Astrocyte of the hippocampus (primary cell): ENCODE data around the gene TFAP2A.

ENCODE experiments used
- DNase-seq: peaks from one replicate; pipeline ENCODE4 v3.0.0; 2011; ENCODE audit warnings: low read depth, low spot score

Gene TFAP2A

DNA sequence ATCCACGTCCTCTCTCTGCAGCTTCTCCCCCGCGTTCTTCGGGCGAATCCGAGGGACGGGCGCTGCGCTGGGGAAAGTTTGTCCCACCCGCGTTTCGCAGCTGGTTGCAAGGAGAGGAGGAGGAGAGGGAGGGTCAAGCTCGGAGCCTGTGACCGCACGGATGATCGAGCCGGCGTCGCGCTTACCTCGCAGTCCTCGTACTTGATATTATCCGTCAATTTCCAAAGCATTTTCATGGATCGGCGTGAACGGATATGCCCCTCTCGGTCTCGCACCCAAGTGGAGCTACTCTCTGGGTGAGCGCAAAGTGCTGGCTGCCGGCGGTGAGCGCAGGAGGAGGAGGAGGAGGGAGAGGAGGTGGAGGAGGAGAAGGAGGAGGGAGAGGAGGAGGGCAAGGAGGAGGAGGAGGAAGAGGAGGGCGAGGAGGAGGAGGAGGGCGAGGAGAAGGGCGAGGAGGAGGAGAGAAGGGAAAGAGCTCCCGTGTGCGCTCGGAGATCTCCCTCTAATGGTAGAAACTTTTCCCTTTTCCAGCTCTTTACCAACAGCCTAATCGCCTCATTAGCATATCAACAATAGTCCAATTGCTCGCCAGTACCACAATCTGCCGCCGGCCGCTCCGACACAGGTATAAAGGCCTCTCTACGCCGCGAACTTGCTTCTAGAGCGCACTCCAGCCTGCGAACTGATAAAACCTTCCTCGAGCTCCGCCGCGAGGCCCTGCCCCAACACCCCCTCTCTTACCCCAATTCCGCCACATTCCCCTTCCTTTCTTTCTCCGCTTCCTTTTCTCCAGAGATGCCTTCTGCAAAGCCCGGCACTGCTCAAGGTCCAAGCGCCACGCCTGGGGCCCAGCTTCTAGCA is at the start of gene TFAP2A:
TFAP2A (minus strand) TSS at position 319 of the 861 bp plus-strand sequence; CDS start at position 236, 83 bp downstream.
- DNase-seq: peak; percentile 61

- peak; percentile 29 for DNase-seq
These were observed 48.9 kb upstream of the TFAP2A start for GRCh38 chr6:10463491-10464481.

DNA sequence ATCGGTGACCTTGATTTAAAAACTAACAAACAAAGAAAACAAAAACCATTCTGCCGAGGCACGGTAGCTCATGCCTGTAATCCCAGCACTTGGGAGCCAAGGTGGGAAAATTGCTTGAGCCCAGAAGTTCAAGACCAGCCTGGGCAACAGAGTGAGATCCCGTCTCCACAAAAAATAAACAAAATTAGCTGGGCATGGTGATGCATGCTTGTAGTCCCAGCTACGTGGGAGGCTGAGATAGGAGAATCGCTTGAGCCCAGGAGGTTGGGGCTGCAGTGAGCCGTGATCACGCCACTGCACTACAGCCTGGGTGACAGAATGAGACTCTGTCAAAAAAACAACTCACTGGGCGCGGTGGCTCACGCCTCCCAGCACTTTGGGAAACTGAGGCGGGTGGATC is 48.2 kb upstream of the TFAP2A start:
- DNase-seq: no peak

DNA sequence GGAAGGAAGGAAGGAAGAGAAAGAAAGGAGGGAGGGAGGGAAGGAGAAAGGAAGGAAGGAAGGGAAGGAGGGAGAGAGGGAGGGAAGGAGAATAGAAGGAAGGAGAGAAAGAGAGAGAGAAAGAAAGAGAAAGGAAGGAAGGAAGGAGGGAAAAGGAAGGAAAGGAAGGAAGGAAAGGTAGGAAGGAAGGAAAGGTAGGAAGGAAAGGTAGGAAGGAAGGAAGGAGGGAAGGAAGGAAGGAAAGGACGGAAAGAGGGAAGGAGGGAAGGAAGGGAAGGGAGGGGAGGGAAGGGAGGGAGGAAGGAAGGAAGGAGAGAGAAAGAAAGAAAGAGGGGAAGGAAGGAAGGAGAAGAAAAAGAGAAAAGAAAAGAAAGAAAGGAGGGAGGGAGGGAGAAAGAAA is 47.0 kb upstream of the TFAP2A start:
- no peak for DNase-seq

GRCh38 chr6:10460096-10460495 is 45.2 kb upstream of the TFAP2A start:
- no peak for DNase-seq

DNA sequence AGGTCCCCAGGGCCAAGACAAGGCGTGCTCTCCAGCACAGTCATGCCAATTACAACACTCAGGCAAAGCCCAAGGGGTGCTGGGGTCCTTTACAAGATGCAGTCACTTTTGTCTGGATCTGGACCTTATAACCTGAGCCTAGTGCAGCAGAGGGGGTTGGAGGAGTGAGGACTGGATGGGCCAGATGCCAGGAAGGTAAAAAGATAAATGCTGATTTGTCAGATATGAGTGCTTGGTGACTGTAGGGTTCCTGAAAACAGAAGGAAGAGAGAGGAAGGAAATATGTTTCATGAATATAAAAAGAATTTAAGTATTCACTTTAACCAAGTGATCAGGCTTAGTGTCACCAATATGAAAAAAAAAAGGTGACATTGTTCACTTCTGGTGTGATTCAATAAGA is 43.4 kb upstream of the TFAP2A start:
- DNase-seq: no peak

GRCh38 chr6:10453596-10453995 is 38.7 kb upstream of the TFAP2A start:
- no peak for DNase-seq

- peak; percentile 95 for DNase-seq
These were observed 37.1 kb upstream of the TFAP2A start for GRCh38 chr6:10451828-10452509.

DNA sequence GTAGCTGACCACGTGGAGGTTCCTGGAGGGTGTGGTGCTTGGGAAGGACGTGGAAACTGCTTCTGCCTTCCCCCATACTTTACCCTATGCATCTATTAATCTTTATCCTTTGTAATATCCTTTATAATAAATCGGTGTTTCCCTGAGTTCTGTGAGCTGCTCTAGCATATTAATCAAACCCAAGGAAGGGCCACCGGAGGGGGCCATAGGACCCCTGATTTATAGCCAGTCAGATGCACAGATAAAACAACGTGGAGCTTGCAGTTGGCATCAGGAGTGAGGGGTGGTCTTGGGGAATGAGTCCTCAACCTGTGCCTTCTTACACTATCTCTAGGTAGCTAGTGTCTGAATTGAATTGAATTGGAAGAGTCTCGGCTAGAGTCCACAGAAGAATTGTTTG is 36.5 kb upstream of the TFAP2A start:
- DNase-seq: no peak

- DNase-seq: no peak
These were observed 34.9 kb upstream of the TFAP2A start for GRCh38 chr6:10449751-10450150.

- no peak for DNase-seq
These were observed 33.2 kb upstream of the TFAP2A start for GRCh38 chr6:10448096-10448495.

DNA sequence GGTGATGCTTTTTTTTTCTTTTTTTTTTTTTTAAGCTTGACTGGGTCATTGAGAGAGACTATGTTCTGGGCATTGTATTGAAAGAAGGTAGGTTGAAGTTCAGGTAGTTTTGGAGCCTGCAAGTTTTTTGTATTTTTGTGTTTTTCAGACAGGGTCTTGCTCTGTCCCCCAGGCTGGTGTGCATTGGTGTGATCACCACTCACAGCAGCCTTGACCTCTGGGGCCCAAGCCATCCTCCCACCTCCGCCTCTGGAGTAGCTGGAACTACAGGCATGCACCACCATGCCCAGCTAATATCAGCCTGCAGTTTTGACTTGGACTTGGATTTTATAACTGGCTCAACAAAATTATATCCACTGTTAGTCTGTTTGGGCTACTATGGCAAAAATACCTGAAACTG is 31.7 kb upstream of the TFAP2A start:
- no peak for DNase-seq

GRCh38 chr6:10441655-10442009 is 26.8 kb upstream of the TFAP2A start:
- DNase-seq: no peak

DNA sequence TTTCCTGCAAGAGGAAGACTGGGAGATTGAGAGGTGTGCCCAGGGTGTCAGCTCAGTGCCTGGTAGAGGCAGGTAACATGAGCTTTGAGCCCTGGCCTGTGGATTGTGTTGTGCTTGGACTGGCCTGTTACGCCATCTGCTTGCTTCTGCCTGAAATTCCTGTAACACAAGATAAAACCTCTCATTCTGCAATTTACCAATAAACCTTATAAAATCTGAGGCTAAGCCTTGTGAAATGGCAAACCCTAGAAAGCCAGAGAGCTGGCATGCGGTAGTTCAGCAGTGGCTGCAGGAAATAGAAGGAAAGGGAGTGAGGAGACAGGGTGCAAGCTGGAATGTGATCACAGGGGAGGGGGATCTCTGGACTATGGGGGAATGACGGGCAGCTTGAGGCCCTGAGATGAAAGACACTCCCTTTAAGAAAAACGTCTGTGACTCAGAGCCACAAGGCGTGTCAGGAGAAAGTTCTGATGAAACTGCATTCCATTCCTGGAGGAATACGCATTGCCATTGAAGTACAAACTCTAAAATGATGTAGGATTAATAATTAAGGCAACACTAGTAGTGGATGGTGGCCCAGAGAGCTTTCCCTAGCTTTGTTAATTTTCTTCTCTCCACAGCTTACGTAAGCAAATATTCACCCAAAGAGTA is 26.3 kb upstream of the TFAP2A start:
- DNase-seq: peak; percentile 94

DNA sequence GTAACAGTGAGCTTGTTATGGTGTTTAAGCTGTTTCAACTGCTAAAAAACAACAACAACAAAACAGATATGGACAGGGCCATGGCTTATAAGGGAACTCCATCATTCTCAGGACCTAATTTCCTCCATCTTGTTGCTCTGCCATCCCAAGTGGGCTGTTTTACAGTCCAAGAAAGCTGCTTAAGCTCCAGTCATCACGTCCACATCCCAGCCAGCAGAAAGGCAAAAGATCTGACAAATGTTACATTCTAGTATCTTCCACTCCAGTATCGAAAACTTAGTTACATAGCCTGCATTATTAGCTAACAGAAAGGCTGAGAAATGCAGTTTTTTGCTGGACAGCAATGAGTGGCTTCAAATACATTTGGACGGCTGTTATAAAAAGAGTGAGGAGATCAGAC is 23.0 kb upstream of the TFAP2A start:
- DNase-seq: no peak

DNA sequence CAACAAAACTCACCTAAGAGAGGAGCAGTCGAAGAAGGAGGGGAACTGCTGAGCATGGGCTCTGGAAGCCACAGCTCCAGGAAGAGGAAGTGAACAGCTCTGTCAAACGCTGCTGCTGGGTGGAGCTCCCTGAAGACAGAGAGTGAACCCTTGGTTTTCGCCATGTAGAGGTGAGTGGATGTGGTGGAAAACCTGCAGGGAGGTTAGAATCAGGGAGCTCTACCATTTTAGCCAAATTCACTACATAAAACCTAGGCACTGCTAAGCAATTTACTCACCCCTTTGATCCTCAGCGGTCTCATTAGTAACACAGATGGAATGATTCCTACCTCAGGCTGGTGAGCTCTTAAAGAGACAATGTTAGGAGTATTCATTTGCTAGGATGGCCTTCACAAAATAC is 19.4 kb upstream of the TFAP2A start:
- no peak for DNase-seq

GRCh38 chr6:10433322-10433721 is 18.4 kb upstream of the TFAP2A start:
- no peak for DNase-seq

DNA sequence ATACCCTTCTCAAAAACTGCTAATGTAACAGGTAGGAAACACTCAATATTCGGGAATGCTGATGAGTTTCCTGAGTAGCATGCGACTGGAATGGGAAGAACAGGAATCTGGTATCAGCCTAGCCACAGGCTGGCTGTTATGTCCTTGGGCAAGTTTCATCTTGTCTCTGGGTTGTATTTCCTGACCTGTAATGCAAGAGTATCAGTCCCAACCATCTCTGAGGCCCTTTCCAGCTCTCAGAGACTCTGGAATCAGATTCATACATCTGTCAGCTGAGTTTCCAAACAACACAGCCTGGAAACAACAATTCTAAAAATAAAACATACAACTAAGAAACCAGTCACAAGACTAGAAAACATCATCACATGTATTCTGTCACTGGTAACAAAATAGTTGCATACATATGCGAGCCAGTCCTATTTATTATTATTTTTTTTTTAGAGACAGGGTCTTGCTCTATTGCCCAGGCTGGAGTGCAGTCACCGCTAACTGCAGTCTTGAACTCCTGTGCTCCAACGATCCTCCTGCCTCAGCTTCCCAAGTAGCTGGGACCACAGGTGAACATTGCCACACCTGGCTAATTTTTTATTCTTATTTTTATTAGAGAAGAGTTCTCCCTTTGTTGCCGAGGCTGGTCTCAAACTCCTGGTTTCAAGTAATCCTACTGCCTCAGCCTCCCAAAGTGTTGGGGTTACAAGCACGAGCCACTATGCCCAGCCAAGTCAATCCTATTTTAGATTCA is 16.7 kb upstream of the TFAP2A start:
- DNase-seq: no peak

GRCh38 chr6:10429638-10430427 is 15.0 kb upstream of the TFAP2A start:
- DNase-seq: peak; percentile 71

- DNase-seq: no peak
These were observed 12.0 kb upstream of the TFAP2A start for GRCh38 chr6:10426781-10427279.
